Osteocyte (in vitro differentiated cells): ENCODE data around the gene WEE2. TPM values are rescaled to one million over a fixed set of nuclear protein-coding genes. Genes with fewer than 3 reads are reported as not detected.

Experiments used
- DNase-seq: peaks from one replicate; pipeline ENCODE4 v3.0.0; 2021; ENCODE audit warnings: mixed read lengths; ENCODE audit not compliant: unreplicated experiment; ENCODE audit errors: extremely low spot score
- H3K27ac Mint-ChIP-seq: one replicate; pipeline ENCODE4 v1.8.0; 2021; ENCODE audit warnings: mild to moderate bottlenecking, mixed read lengths; ENCODE audit not compliant: unreplicated experiment
- H3K27me3 Mint-ChIP-seq: one replicate; pipeline ENCODE4 v1.8.0; 2021; ENCODE audit warnings: mixed read lengths; ENCODE audit not compliant: unreplicated experiment
- H3K36me3 Mint-ChIP-seq: one replicate; pipeline ENCODE4 v1.8.0; 2021; ENCODE audit warnings: mixed read lengths; ENCODE audit not compliant: unreplicated experiment
- H3K4me1 Mint-ChIP-seq: one replicate; pipeline ENCODE4 v1.8.0; 2021; ENCODE audit warnings: mixed read lengths; ENCODE audit not compliant: unreplicated experiment
- H3K4me3 Mint-ChIP-seq: one replicate; pipeline ENCODE4 v1.8.0; 2021; ENCODE audit warnings: mild to moderate bottlenecking, moderate library complexity, mixed read lengths; ENCODE audit not compliant: unreplicated experiment
- H3K9me3 Mint-ChIP-seq: one replicate; pipeline ENCODE4 v1.8.0; 2021; ENCODE audit warnings: mixed read lengths; ENCODE audit not compliant: unreplicated experiment
- total RNA-seq: library from RNA; stranded (reverse); gene quantifications from 2 replicates; pipeline ENCODE4 v1.2.1, GENCODE V29; 2021
- TF ChIP-seq, protein P1 (sequence below): fragments of 200-600 bp; sonication (generic); IDR thresholded peaks from 2 replicates; pipeline ENCODE4 v1.5.0; 2021; ENCODE audit warnings: antibody characterized with exemption, mild to moderate bottlenecking, moderate library complexity

The WEE2 gene
- total RNA-seq, 1 donor from 2014 or later = not detected

- Mint-ChIP-seq H3K27me3 (peaks cover 10% of the 10 kb centered on the region), H3K4me3 (no peak overlapping the region), H3K36me3 (peaks cover 4% of the 10 kb centered on the region), H3K4me1 (no peaks in the 10 kb centered on the region), H3K27ac (no peak overlapping the region), H3K9me3 (no peaks in the 10 kb centered on the region)
- TF ChIP-seq, protein P1, sequence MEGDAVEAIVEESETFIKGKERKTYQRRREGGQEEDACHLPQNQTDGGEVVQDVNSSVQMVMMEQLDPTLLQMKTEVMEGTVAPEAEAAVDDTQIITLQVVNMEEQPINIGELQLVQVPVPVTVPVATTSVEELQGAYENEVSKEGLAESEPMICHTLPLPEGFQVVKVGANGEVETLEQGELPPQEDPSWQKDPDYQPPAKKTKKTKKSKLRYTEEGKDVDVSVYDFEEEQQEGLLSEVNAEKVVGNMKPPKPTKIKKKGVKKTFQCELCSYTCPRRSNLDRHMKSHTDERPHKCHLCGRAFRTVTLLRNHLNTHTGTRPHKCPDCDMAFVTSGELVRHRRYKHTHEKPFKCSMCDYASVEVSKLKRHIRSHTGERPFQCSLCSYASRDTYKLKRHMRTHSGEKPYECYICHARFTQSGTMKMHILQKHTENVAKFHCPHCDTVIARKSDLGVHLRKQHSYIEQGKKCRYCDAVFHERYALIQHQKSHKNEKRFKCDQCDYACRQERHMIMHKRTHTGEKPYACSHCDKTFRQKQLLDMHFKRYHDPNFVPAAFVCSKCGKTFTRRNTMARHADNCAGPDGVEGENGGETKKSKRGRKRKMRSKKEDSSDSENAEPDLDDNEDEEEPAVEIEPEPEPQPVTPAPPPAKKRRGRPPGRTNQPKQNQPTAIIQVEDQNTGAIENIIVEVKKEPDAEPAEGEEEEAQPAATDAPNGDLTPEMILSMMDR = no peak
- no peak for DNase-seq
These were observed 14.4 kb downstream of the WEE2 start for GRCh38 chr7:141722529-141722928.

DNA sequence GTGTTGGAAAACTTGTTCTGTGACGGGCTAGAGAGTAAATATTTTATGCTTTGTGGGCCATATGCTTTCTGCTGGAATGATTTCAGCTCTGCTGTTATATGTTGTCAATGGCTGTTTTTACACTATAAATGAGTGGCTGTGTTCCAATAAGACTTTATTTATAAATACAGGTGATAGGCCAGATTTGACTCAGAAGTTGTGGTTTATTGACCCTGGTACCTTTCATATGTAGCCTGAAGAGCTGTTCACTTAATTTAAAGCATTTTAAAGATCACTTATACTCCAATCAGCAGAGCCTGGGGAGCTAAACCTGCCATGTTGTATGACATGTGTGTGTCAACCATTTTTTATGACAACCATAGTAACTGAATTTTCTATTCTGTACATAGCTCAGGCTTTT, 20.9 kb downstream of the WEE2 start:
- TF ChIP-seq, protein P1 = no peak
- peaks cover 15% of the 10 kb centered on the region for H3K27me3 Mint-ChIP-seq
- DNase-seq = no peak
- H3K4me3 Mint-ChIP-seq = no peak overlapping the region
- H3K27ac Mint-ChIP-seq = no peak overlapping the region
- H3K36me3 Mint-ChIP-seq = peaks cover 3% of the 10 kb centered on the region
- no peaks in the 10 kb centered on the region for H3K4me1 Mint-ChIP-seq
- no peaks in the 10 kb centered on the region for H3K9me3 Mint-ChIP-seq

DNA sequence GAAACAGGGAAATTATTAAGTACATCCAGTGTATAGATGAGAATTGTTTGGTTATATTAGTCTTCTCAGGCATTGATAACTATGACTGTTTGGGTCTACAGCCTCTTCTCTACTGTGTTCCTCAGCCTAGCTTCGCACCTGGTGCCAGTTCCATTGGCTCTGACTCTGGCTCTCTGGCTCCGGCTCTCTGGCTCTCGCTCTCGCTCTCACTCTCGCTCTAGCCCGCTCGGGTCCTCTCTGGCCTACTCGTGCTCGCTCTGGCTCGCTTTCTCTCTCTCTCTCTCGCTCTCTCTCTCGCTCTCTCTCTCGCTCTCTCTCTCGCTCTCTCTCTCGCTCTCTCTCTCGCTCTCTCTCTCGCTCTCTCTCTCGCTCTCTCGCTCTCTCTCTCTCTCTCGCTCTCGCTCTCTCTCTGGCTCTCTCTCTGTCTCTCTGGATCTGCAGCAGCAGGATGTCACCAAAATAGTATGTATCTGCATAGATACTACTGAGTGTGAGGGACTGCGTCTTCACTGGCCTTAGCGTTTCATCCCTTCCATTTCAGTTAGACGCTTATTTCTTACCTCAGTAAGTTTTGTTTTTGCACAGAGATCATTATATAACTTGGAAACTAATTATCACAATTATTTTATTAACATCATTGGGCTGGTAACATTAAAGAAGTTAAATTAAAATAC, 23.5 kb downstream of the WEE2 start:
- TF ChIP-seq, protein P1 = no peak
- Mint-ChIP-seq H3K4me1 (no peaks in the 10 kb centered on the region), H3K27ac (no peak overlapping the region), H3K36me3 (no peaks in the 10 kb centered on the region), H3K9me3 (no peaks in the 10 kb centered on the region), H3K27me3 (peaks cover 13% of the 10 kb centered on the region), H3K4me3 (no peak overlapping the region)
- DNase-seq = no peak

DNA sequence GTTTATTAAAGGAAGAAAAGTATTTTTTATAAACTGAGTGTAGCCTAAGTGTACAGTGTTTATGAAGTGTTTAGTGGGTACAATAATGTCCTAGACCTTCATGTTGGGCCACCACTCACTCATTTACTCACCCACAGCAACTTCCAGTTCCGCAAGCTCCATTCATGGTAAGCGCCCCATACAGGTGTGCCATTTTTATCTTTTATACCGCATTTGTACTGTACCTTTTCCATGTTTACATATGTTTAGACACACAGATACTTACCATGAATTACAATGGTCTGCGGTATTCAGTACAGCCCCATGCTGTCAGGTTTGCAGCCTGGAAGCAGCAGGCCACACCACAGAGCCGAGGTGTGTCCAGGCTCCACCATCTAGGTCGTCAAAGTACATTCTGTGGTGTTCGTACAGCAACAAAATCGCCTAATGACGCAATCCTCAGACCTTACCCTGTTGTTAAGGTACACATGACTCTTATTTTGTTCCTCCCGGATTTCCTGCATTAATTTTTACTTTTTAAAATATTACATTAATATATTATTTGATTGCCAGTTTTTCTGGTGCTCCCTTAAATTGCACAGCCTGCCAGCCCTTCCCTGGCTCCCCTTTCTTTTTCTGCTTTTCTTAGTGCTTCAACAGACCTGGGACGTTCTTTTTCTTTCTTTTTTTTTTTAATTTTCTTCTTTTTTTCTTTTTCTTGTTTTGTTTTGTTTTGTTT, 29.1 kb downstream of the WEE2 start:
- peak overlapping the region; percentile 98 for H3K27ac Mint-ChIP-seq
- H3K4me3 Mint-ChIP-seq = peak overlapping the region; percentile 99
- no peak for DNase-seq
- no peaks in the 10 kb centered on the region for H3K9me3 Mint-ChIP-seq
- H3K36me3 Mint-ChIP-seq = peaks cover 8% of the 10 kb centered on the region
- TF ChIP-seq, protein P1 = no peak
- H3K27me3 Mint-ChIP-seq = no peaks in the 10 kb centered on the region
- peaks cover 23% of the 10 kb centered on the region for H3K4me1 Mint-ChIP-seq

DNA sequence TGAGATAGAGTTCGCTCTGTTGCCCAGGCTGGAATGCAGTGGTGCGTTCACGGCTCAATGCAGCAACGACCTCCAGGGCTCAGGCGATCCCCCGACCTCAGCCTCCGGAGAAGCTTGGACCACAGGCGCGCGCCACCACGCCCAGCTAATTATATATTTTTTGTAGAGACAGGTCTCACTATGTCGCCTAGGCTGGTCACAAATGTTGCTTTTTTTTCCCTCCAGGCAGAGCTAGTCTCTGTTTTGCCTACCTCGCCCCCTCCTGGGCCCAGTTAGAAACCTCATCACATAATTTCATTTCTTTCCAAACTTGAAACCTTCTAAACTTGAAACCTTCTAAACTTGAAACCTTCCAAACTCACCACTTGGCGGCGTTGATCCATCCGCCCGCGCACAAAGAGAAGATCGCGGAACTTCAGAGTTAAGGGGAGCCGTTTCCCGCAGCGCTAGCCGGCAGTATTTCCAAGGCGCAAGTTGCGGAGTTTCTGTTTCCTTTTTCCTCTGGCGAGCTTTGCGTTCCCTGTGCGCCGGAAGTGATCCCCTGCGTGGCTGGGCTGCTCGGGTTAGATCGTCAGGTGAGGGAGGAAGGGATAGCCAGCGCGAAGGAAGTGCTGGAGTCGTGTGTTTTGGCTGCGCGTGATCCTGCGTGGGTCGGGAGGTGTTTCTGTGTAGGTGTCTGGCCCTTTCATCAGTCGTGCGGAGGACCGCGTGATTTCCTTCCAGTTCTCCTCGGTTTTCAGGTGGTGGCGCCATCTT, 29.9 kb downstream of the WEE2 start, which contains the start of gene SSBP1:
TSS of gene SSBP1 (plus strand) at position 523 of the 756 bp plus-strand sequence. CDS start 809 bp downstream, outside the sequence.
- TF ChIP-seq, protein P1 = peak; percentile 84
- no peaks in the 10 kb centered on the region for H3K9me3 Mint-ChIP-seq
- no peaks in the 10 kb centered on the region for H3K27me3 Mint-ChIP-seq
- H3K36me3 Mint-ChIP-seq = peaks cover 13% of the 10 kb centered on the region
- H3K4me1 Mint-ChIP-seq = peaks cover 23% of the 10 kb centered on the region
- H3K27ac Mint-ChIP-seq = peak within 1 kb of the TSS; percentile 98
- peak within 1 kb of the TSS; percentile 99 for H3K4me3 Mint-ChIP-seq
- DNase-seq = peak; percentile 96
